ENCODE measurements around the gene IL1A. TPM values are rescaled to one million over a fixed set of nuclear protein-coding genes. Genes with fewer than 3 reads are reported as not detected.

The IL1A gene
- total RNA-seq, 1 experiment from 2014 or later = not detected

GRCh38 chr2:112807233-112807807 is 23.0 kb upstream of the IL1A start:
- Histone ChIP-seq H3K4me3 (no peak overlapping the region), H3K9me3 (replicated peaks) (no peaks in the 10 kb centered on the region), H3K36me3 (no peaks in the 10 kb centered on the region), H3K27me3 (no peaks in the 10 kb centered on the region), H3K27ac (no peak overlapping the region), H3K4me1 (peaks cover 2% of the 10 kb centered on the region)
- DNase-seq = no peak

GRCh38 chr2:112805542-112805941 is 21.2 kb upstream of the IL1A start:
- H3K27ac ChIP-seq = no peak overlapping the region
- no peak overlapping the region for H3K4me3 ChIP-seq
- H3K27me3 ChIP-seq = no peaks in the 10 kb centered on the region
- no peak for DNase-seq
- no peaks in the 10 kb centered on the region for H3K36me3 ChIP-seq
- no peaks in the 10 kb centered on the region for H3K4me1 ChIP-seq
- H3K9me3 ChIP-seq (replicated peaks) = no peaks in the 10 kb centered on the region

- no peak overlapping the region for H3K27ac ChIP-seq
Measured at GRCh38 chr2:112803691-112804521, 19.6 kb upstream of the IL1A start.

GRCh38 chr2:112800881-112801583 is 16.7 kb upstream of the IL1A start:
- no peak for DNase-seq
- Histone ChIP-seq H3K4me3 (no peak overlapping the region), H3K27me3 (no peaks in the 10 kb centered on the region), H3K9me3 (replicated peaks) (no peaks in the 10 kb centered on the region), H3K4me1 (no peaks in the 10 kb centered on the region), H3K36me3 (no peaks in the 10 kb centered on the region), H3K27ac (no peak overlapping the region)

More at GRCh38 chr2:112803691-112804521, 19.6 kb upstream of the IL1A start:
- Histone ChIP-seq H3K4me1 (no peaks in the 10 kb centered on the region), H3K36me3 (no peaks in the 10 kb centered on the region), H3K27me3 (no peaks in the 10 kb centered on the region), H3K4me3 (no peak overlapping the region), H3K9me3 (replicated peaks) (no peaks in the 10 kb centered on the region)
- DNase-seq = no peak

- no peak for DNase-seq
- Histone ChIP-seq H3K27me3 (no peaks in the 10 kb centered on the region), H3K27ac (no peak overlapping the region), H3K9me3 (replicated peaks) (no peaks in the 10 kb centered on the region), H3K36me3 (no peaks in the 10 kb centered on the region), H3K4me1 (no peaks in the 10 kb centered on the region), H3K4me3 (no peak overlapping the region)
Measured at GRCh38 chr2:112798979-112799975, 15.0 kb upstream of the IL1A start.

- no peaks in the 10 kb centered on the region for H3K9me3 ChIP-seq (replicated peaks)
- H3K27ac ChIP-seq = no peak overlapping the region
- no peak for DNase-seq
- H3K27me3 ChIP-seq = no peaks in the 10 kb centered on the region
- H3K4me3 ChIP-seq = no peak overlapping the region
- H3K4me1 ChIP-seq = no peaks in the 10 kb centered on the region
- no peaks in the 10 kb centered on the region for H3K36me3 ChIP-seq
Measured at GRCh38 chr2:112796486-112796885, 12.2 kb upstream of the IL1A start.

- no peaks in the 10 kb centered on the region for H3K4me1 ChIP-seq
- H3K36me3 ChIP-seq = no peaks in the 10 kb centered on the region
- H3K4me3 ChIP-seq = no peak overlapping the region
- H3K9me3 ChIP-seq (replicated peaks) = no peaks in the 10 kb centered on the region
- H3K27ac ChIP-seq = no peak overlapping the region
- no peaks in the 10 kb centered on the region for H3K27me3 ChIP-seq
- DNase-seq = no peak
Measured at GRCh38 chr2:112795774-112796173, 11.5 kb upstream of the IL1A start.

GRCh38 chr2:112794841-112795240 is 10.5 kb upstream of the IL1A start:
- no peak overlapping the region for H3K27ac ChIP-seq
- H3K4me1 ChIP-seq = no peaks in the 10 kb centered on the region
- no peak overlapping the region for H3K4me3 ChIP-seq
- no peaks in the 10 kb centered on the region for H3K36me3 ChIP-seq
- no peaks in the 10 kb centered on the region for H3K27me3 ChIP-seq
- H3K9me3 ChIP-seq (replicated peaks) = no peaks in the 10 kb centered on the region
- DNase-seq = no peak

GRCh38 chr2:112794131-112794733 is 9.9 kb upstream of the IL1A start:
- Histone ChIP-seq H3K4me1 (no peaks in the 10 kb centered on the region), H3K9me3 (replicated peaks) (no peaks in the 10 kb centered on the region), H3K27ac (no peak overlapping the region), H3K4me3 (no peak overlapping the region), H3K36me3 (no peaks in the 10 kb centered on the region), H3K27me3 (no peaks in the 10 kb centered on the region)
- no peak for DNase-seq

- Histone ChIP-seq H3K4me3 (no peak overlapping the region), H3K9me3 (replicated peaks) (no peaks in the 10 kb centered on the region), H3K27ac (no peak overlapping the region), H3K27me3 (no peaks in the 10 kb centered on the region), H3K4me1 (no peaks in the 10 kb centered on the region), H3K36me3 (no peaks in the 10 kb centered on the region)
- no peak for DNase-seq
Measured at GRCh38 chr2:112793449-112793978, 9.2 kb upstream of the IL1A start.

- H3K27ac ChIP-seq = no peak overlapping the region
- H3K27me3 ChIP-seq = no peaks in the 10 kb centered on the region
- H3K4me3 ChIP-seq = no peak overlapping the region
- no peaks in the 10 kb centered on the region for H3K4me1 ChIP-seq
- no peaks in the 10 kb centered on the region for H3K36me3 ChIP-seq
- no peak for DNase-seq
- 0 out of 2 replicates have a peak, but pooled peaks cover 3% of the 10 kb centered on the region for H3K9me3 ChIP-seq (replicated peaks)
Measured at GRCh38 chr2:112792419-112792818, 8.1 kb upstream of the IL1A start.

GRCh38 chr2:112791693-112792230 is 7.5 kb upstream of the IL1A start:
- no peaks in the 10 kb centered on the region for H3K4me1 ChIP-seq
- DNase-seq = no peak
- no peaks in the 10 kb centered on the region for H3K27me3 ChIP-seq

GRCh38 chr2:112791019-112791418 is 6.7 kb upstream of the IL1A start:
- no peak for DNase-seq
- no peaks in the 10 kb centered on the region for H3K36me3 ChIP-seq

More at GRCh38 chr2:112791693-112792230, 7.5 kb upstream of the IL1A start:
- no peak overlapping the region for H3K27ac ChIP-seq
- no peak overlapping the region for H3K4me3 ChIP-seq
- H3K9me3 ChIP-seq (replicated peaks) = 0 out of 2 replicates have a peak, but pooled peaks cover 3% of the 10 kb centered on the region
- H3K36me3 ChIP-seq = no peaks in the 10 kb centered on the region

More at GRCh38 chr2:112791019-112791418, 6.7 kb upstream of the IL1A start:
- Histone ChIP-seq H3K4me1 (no peaks in the 10 kb centered on the region), H3K27me3 (no peaks in the 10 kb centered on the region), H3K27ac (no peak overlapping the region), H3K4me3 (no peak overlapping the region), H3K9me3 (replicated peaks) (0 out of 2 replicates have a peak, but pooled peaks cover 3% of the 10 kb centered on the region)

Data from SJCRH30 (cell line).